NCI-H146 (cell line): ENCODE measurements around the gene CHST11.

Experiments used
- DNase-seq: peaks from one replicate; lab custom pipeline; 2025; lab: John Stamatoyannopoulos, UW

CHST11 gene

GRCh38 chr12:104433061-104433460 is 23.7 kb upstream of the CHST11 start:
- DNase-seq = no peak

GRCh38 chr12:104434129-104434528 is 22.6 kb upstream of the CHST11 start:
- no peak for DNase-seq

- no peak for DNase-seq
Measured at GRCh38 chr12:104435175-104435574, 21.6 kb upstream of the CHST11 start.

- DNase-seq = no peak
Measured at GRCh38 chr12:104435765-104436164, 21.0 kb upstream of the CHST11 start.

GRCh38 chr12:104436790-104437189 is 20.0 kb upstream of the CHST11 start:
- no peak for DNase-seq

- DNase-seq = no peak
Measured at GRCh38 chr12:104438134-104438533, 18.6 kb upstream of the CHST11 start.

GRCh38 chr12:104439137-104439536 is 17.6 kb upstream of the CHST11 start:
- no peak for DNase-seq

GRCh38 chr12:104443008-104443407 is 13.7 kb upstream of the CHST11 start:
- DNase-seq = no peak

- no peak for DNase-seq
Measured at GRCh38 chr12:104446646-104447421, 9.9 kb upstream of the CHST11 start.

- no peak for DNase-seq
Measured at GRCh38 chr12:104448031-104448430, 8.7 kb upstream of the CHST11 start.

GRCh38 chr12:104448451-104448850 is 8.3 kb upstream of the CHST11 start:
- DNase-seq = no peak

- DNase-seq = no peak
Measured at GRCh38 chr12:104450700-104451099, 6.0 kb upstream of the CHST11 start.

GRCh38 chr12:104452087-104452486 is 4.7 kb upstream of the CHST11 start:
- DNase-seq = no peak

GRCh38 chr12:104453133-104453532 is 3.6 kb upstream of the CHST11 start:
- no peak for DNase-seq

GRCh38 chr12:104454997-104455396 is 1.8 kb upstream of the CHST11 start:
- DNase-seq = no peak

GRCh38 chr12:104455578-104456416 is 951 bp upstream of the CHST11 start:
- no peak for DNase-seq

- peak; percentile 57 for DNase-seq
Measured at GRCh38 chr12:104456950-104457745, 400 bp downstream of the CHST11 start.

GRCh38 chr12:104457746-104458693 is 1.3 kb downstream of the CHST11 start:
- peak; percentile 14 for DNase-seq

GRCh38 chr12:104458694-104459367 is 2.1 kb downstream of the CHST11 start:
- DNase-seq = no peak

- DNase-seq = no peak
Measured at GRCh38 chr12:104459368-104459909, 2.7 kb downstream of the CHST11 start.
